ENCODE data around the gene ASB14. TPM values are rescaled to one million over a fixed set of nuclear protein-coding genes. Genes with fewer than 3 reads are reported as not detected.

Gene ASB14
- total RNA-seq, 4 donors from 2014 or later = not detected

GRCh38 chr3:57227930-57228751, 64.3 kb downstream of the ASB14 start:
- DNase-seq (ENCODE audit: low spot score) = no peak
- peak; percentile 81 for ATAC-seq (ENCODE audit: low FRiP score)
- TF ChIP-seq CTCF (IDR thresholded peaks at IDR 0.05) = no peak

- peak; percentile 99 for ATAC-seq (ENCODE audit: low FRiP score)
- TF ChIP-seq CTCF (IDR thresholded peaks at IDR 0.05) = no peak
- peak; percentile 65 for DNase-seq (ENCODE audit: low spot score)
Observed at GRCh38 chr3:57227204-57227929, 65.1 kb downstream of the ASB14 start, which contains the start of gene APPL1. APPL1 (plus strand) TSS chr3:57227729; CDS start chr3:57227884, 155 bp downstream.

GRCh38 chr3:57226176-57226575, 66.3 kb downstream of the ASB14 start:
- ATAC-seq (ENCODE audit: low FRiP score) (no peak), DNase-seq (ENCODE audit: low spot score) (no peak)

GRCh38 chr3:57224856-57225255, 67.6 kb downstream of the ASB14 start:
- ATAC-seq (ENCODE audit: low FRiP score) (no peak), DNase-seq (ENCODE audit: low spot score) (no peak)
- TF ChIP-seq CTCF (IDR thresholded peaks at IDR 0.05) = no peak

More at GRCh38 chr3:57226176-57226575, 66.3 kb downstream of the ASB14 start:
- TF ChIP-seq CTCF (IDR thresholded peaks at IDR 0.05) = no peak

GRCh38 chr3:57221883-57222282, 70.6 kb downstream of the ASB14 start:
- ATAC-seq (ENCODE audit: low FRiP score) (peak; percentile 35), DNase-seq (ENCODE audit: low spot score) (no peak)
- no peak for TF ChIP-seq CTCF (IDR thresholded peaks at IDR 0.05)

Other genes with a start within 250 kb of the ASB14 start
- gene SPATA12, start 232.0 kb downstream of the ASB14 start, total RNA-seq = not detected
- 10 to 100 TPM in 1 of 4 donors, 1 to 10 TPM in 3; 4.9 to 13.2 (median 6.6) TPM for gene IL17RD, start 127.3 kb downstream of the ASB14 start, total RNA-seq
- gene HESX1, start 92.7 kb downstream of the ASB14 start, total RNA-seq = 1 to 10 TPM in 1 of 4 donors, under 1 TPM in 1, not detected in 2; 0.82 to 1.9 TPM
- 10 to 100 TPM; 34.1 to 62.0 (median 50.0) TPM for gene APPL1, start 65.0 kb downstream of the ASB14 start, total RNA-seq